T-cell (primary cell): Measurements from ENCODE around the gene GFI1B. TPM values are rescaled to one million over a fixed set of nuclear protein-coding genes. Genes with fewer than 3 reads are reported as not detected.
"Not testable (repeated sequence)": the region's sequence is repeated elsewhere in the genome, so short reads cannot be mapped to it uniquely, and the experiment has no call there.

Experiments
- ATAC-seq, 4 experiments: fragments of 200-7000 bp in 3 of 4; fragments of 150-1000 bp in 1 of 4; cut with Tn5 transposase; replicated peaks in 1 of 4; 1 replicate in 3 of 4; 2 replicates in 1 of 4; pipeline ENCODE4 v1.10.0; 2021; ENCODE audit warnings: moderate library complexity in 3 of 4, mild to moderate bottlenecking in 2 of 4, moderate number of reproducible peaks in 1 of 4
- CTCF ChIA-PET, 2 donors: fragments of 300-600 bp; sonication (Branson Sonifier 250); formaldehyde crosslinking; loops; one replicate each; lab custom pipeline; 2022; ENCODE audit warnings: antibody characterized with exemption in 2 of 2; lab: Charles Lee
- POLR2A ChIA-PET, 2 donors: fragments of 300-600 bp; sonication (Branson Sonifier 250); formaldehyde crosslinking; loops; one replicate each; lab custom pipeline; 2022; ENCODE audit warnings: antibody characterized with exemption in 2 of 2; lab: Charles Lee
- DNase-seq, 35 experiments: peaks; one replicate each; pipeline versions ENCODE4 v3.0.0 to v3.0.0-alpha.2; 2013 to 2023
- H3K27ac ChIP-seq: one replicate; pipeline ENCODE4 v1.5.1; 2013; ENCODE audit warnings: low read length
- H3K27me3 ChIP-seq, 2 experiments: replicated peaks in 1 of 2; 1 replicate in 1 of 2; 2 replicates in 1 of 2; pipeline versions ENCODE4 v1.6.1 to v1.7.0; 2013; ENCODE audit warnings: low read length in 1 of 2, mixed read lengths in 1 of 2; ENCODE audit not compliant: control insufficient read depth in 2 of 2, insufficient read depth in 2 of 2; ENCODE audit errors: extremely low read depth in 1 of 2
- H3K36me3 ChIP-seq, 2 donors: 1 replicate in 1 of 2; 2 replicates in 1 of 2; pipeline versions ENCODE4 v1.6.1 to v1.7.0; 2013; ENCODE audit warnings: low read length in 1 of 2; ENCODE audit not compliant: control insufficient read depth in 2 of 2, insufficient read depth in 1 of 2; ENCODE audit errors: extremely low read depth in 1 of 2
- H3K4me1 ChIP-seq, 2 experiments: 1 replicate in 1 of 2; 2 replicates in 1 of 2; pipeline versions ENCODE4 v1.6.1 to v1.7.0; 2013; ENCODE audit warnings: low read length in 2 of 2, mixed read lengths in 1 of 2; ENCODE audit not compliant: insufficient read depth in 2 of 2, control insufficient read depth in 1 of 2; ENCODE audit errors: extremely low read depth in 1 of 2
- H3K4me3 ChIP-seq, 2 donors: 1 replicate in 1 of 2; 2 replicates in 1 of 2; pipeline versions ENCODE4 v1.5.1 to v1.7.0; 2013; ENCODE audit warnings: mild to moderate bottlenecking in 2 of 2, low read length in 1 of 2, moderate library complexity in 1 of 2; ENCODE audit not compliant: control insufficient read depth in 1 of 2; ENCODE audit errors: extremely low read depth in 1 of 2
- H3K9me3 ChIP-seq: 2 replicates; pipeline ENCODE4 v1.7.0; 2013
- H3K27ac Mint-ChIP-seq, 2 donors: one replicate each; pipeline ENCODE4 v1.8.0; 2020 to 2021; ENCODE audit warnings: mild to moderate bottlenecking in 2 of 2, mixed read lengths in 2 of 2
- H3K27me3 Mint-ChIP-seq, 2 donors: one replicate each; pipeline ENCODE4 v1.8.0; 2021 to 2022; ENCODE audit warnings: mixed read lengths in 2 of 2
- H3K36me3 Mint-ChIP-seq: one replicate; pipeline ENCODE4 v1.8.0; 2021; ENCODE audit warnings: mixed read lengths
- H3K4me1 Mint-ChIP-seq, 3 donors: one replicate each; pipeline ENCODE4 v1.8.0; 2020 to 2022; ENCODE audit warnings: mixed read lengths in 3 of 3, mild to moderate bottlenecking in 1 of 3
- H3K4me3 Mint-ChIP-seq, 3 donors: one replicate each; pipeline ENCODE4 v1.8.0; 2020 to 2022; ENCODE audit warnings: mild to moderate bottlenecking in 3 of 3, mixed read lengths in 3 of 3, moderate library complexity in 3 of 3
- H3K9me3 Mint-ChIP-seq, 3 donors: one replicate each; pipeline ENCODE4 v1.8.0; 2020 to 2022; ENCODE audit warnings: mixed read lengths in 3 of 3
- WGBS: methylation state at CpG from one replicate; pipeline ENCODE4 v1.1.5; 2013; ENCODE audit warnings: missing lambda C conversion rate; ENCODE audit not compliant: insufficient coverage; 5-methylcytosine and 5-hydroxymethylcytosine counted together
- total RNA-seq, 35 experiments: library from RNA in 6 of 35; stranded (reverse) in 6 of 35; fragments of 120-200 nt in 1 of 35; gene quantifications; one replicate each; pipeline versions ENCODE4 v1.2.1 to v1.2.4 and lab custom pipeline; 2013 to 2026

The GFI1B gene
- total RNA-seq, 5 donors from 2014 or later (not counting 1 experiment from before 2014, with no cell fraction given) = 0.18 to 0.67 (median 0.37) TPM; not detected in 1

- no peak overlapping the region for H3K4me3 ChIP-seq
- POLR2A ChIA-PET = no interaction called here
- no peak for DNase-seq
- H3K9me3 Mint-ChIP-seq = no peaks in the 10 kb centered on the region
- H3K4me3 Mint-ChIP-seq = no peak overlapping the region
- H3K9me3 ChIP-seq = no peaks in the 10 kb centered on the region
- no peak overlapping the region for H3K27ac Mint-ChIP-seq
- peaks cover 5 to 14% of the 10 kb centered on the region in 2 donors for H3K36me3 ChIP-seq
- 90% methylated on average over 19 of the region's 25 CpGs for WGBS
- no peaks in the 10 kb centered on the region for H3K27me3 Mint-ChIP-seq
- H3K4me1 ChIP-seq = peaks cover 0 to 5% of the 10 kb centered on the region in 2 experiments
- H3K27me3 ChIP-seq = no peaks in the 10 kb centered on the region
- no peak overlapping the region for H3K27ac ChIP-seq
- peaks cover 34 to 43% (median 38%) of the 10 kb centered on the region in 3 donors for H3K4me1 Mint-ChIP-seq
- no peak for ATAC-seq
- CTCF ChIA-PET = interaction anchor here in 1 of 2 donors (0.5 kb wide), 1 partner anchor 397 kb away, joined by 4 read pairs; no protein-coding TSS in a partner anchor
- H3K36me3 Mint-ChIP-seq = peaks cover 10% of the 10 kb centered on the region
Measured at GRCh38 chr9:133037775-133038515, 59.5 kb downstream of the GFI1B start.

DNA sequence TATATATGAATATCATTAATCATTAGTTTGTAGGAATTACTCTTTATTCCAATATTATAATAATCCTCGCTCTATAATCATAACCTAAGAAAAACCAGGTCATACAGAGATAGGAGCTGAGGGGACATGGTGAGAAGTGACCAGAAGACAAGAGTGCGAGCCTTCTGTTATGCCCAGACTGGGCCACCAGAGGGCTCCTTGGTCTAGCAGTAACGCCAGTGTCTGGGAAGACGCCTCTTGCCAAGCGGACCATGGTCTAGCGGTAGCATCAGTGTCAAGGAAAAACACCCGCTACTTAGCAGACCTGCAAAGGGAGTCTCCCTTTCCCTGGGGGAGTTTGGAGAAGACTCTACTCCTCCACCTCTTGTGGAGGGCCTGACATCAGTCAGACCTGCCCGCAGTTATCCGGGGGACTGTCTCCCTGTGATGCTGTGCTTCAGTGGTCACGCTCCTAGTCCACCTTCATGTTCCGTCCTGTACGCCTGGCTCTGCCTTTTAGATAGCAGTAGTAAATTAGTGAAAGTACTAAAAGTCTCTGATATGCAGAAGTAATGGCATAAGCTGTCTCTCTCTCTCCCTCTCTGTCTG, 62.5 kb downstream of the GFI1B start:
- H3K4me3 Mint-ChIP-seq, CTCF ChIA-PET, H3K27ac ChIP-seq, ATAC-seq, H3K9me3 ChIP-seq, H3K9me3 Mint-ChIP-seq, H3K4me1 ChIP-seq, H3K27me3 Mint-ChIP-seq, H3K27ac Mint-ChIP-seq, POLR2A ChIA-PET, H3K4me3 ChIP-seq, H3K27me3 ChIP-seq: not testable (repeated sequence)
- peaks cover 5 to 44% of the 10 kb centered on the region in 2 donors for H3K36me3 ChIP-seq
- Mint-ChIP-seq H3K36me3 (peaks cover 26% of the 10 kb centered on the region), H3K4me1 (peaks cover 14 to 19% (median 17%) of the 10 kb centered on the region in 3 donors)
- 100% methylated on average over 2 of the region's 12 CpGs for WGBS
- DNase-seq = peak in 13 of 35 experiments; percentile 13 to 41 (median 26)

Other genes with a start within 250 kb of the GFI1B start
- not detected for gene AK8, start 100.4 kb upstream of the GFI1B start, total RNA-seq
- gene SPACA9, start 99.8 kb upstream of the GFI1B start, total RNA-seq = 1 to 10 TPM; 1.2 to 2.5 (median 2.0) TPM
- 10 to 100 TPM; 56.4 to 70.4 (median 59.8) TPM for gene TSC1, start 34.1 kb upstream of the GFI1B start, total RNA-seq
- gene GTF3C5, start 52.3 kb downstream of the GFI1B start, total RNA-seq = 10 to 100 TPM; 46.6 to 91.2 (median 80.0) TPM
- 1 to 10 TPM in 3 of 5 donors, under 1 TPM in 2; 0.28 to 9.0 (median 7.9) TPM for gene CEL, start 83.3 kb downstream of the GFI1B start, total RNA-seq
- 100 to 1,000 TPM in 4 of 5 donors, 10 to 100 TPM in 1; 81.0 to 161 (median 137) TPM for gene RALGDS, start 142.5 kb downstream of the GFI1B start, total RNA-seq
- 10 to 100 TPM in 2 of 5 donors, 1 to 10 TPM in 3; 1.3 to 13.3 (median 7.9) TPM for gene GBGT1, start 185.2 kb downstream of the GFI1B start, total RNA-seq
- not detected for gene OBP2B, start 230.6 kb downstream of the GFI1B start, total RNA-seq